DND-41 (cell line): ENCODE results near the gene FAM131A.

Source experiments
- ATAC-seq: fragments of 200-7000 bp; cut with Tn5 transposase; 3 replicates; pipeline ENCODE4 v1.9.1; 2021; ENCODE audit warnings: low read depth; ENCODE audit not compliant: insufficient read depth
- DNase-seq: peaks from one replicate; pipeline ENCODE4 v3.0.0-alpha.2; 2020
- H2AFZ ChIP-seq: 2 replicates; pipeline ENCODE4 v1.6.0; 2012; ENCODE audit warnings: low read depth, low read length
- H3K27ac ChIP-seq: 2 replicates; pipeline ENCODE4 v1.5.1; 2012; ENCODE audit warnings: low read length, inconsistent platforms
- H3K27me3 ChIP-seq: fragments of 200-600 bp; sonication (generic); 2 replicates; pipeline ENCODE4 v1.6.0; 2012; ENCODE audit warnings: low read length, mild to moderate bottlenecking, inconsistent platforms; ENCODE audit not compliant: insufficient read depth, poor library complexity
- H3K36me3 ChIP-seq: 2 replicates; pipeline ENCODE4 v1.5.1; 2012; ENCODE audit warnings: low read length, inconsistent platforms; ENCODE audit not compliant: insufficient read depth
- H3K4me1 ChIP-seq: 2 replicates; pipeline ENCODE4 v1.5.1; 2012; ENCODE audit warnings: mild to moderate bottlenecking, low read length; ENCODE audit not compliant: insufficient read depth
- H3K4me2 ChIP-seq: 2 replicates; pipeline ENCODE4 v1.6.0; 2012; ENCODE audit warnings: mild to moderate bottlenecking, moderate library complexity, low read length, inconsistent platforms; ENCODE audit not compliant: insufficient read depth
- H3K4me3 ChIP-seq, 2 experiments: fragments of 200-600 bp in 1 of 2; shearing (Covaris generic) in 1 of 2; 2 replicates each; pipeline ENCODE4 v1.5.1; 2012 to 2016; ENCODE audit warnings: inconsistent platforms in 2 of 2, low read length in 2 of 2, mild to moderate bottlenecking in 2 of 2, low read depth in 1 of 2, moderate library complexity in 1 of 2
- H3K79me2 ChIP-seq: 2 replicates; pipeline ENCODE4 v1.6.0; 2012; ENCODE audit warnings: low read length, inconsistent platforms; ENCODE audit not compliant: insufficient read depth
- H3K9ac ChIP-seq: 2 replicates; pipeline ENCODE4 v1.6.0; 2012; ENCODE audit warnings: low read depth, mild to moderate bottlenecking, inconsistent platforms, low read length, moderate library complexity
- H3K9me3 ChIP-seq: 2 replicates; pipeline ENCODE4 v1.5.1; 2012; ENCODE audit warnings: low read length, moderate library complexity, mild to moderate bottlenecking, inconsistent platforms; ENCODE audit not compliant: insufficient read depth, severe bottlenecking
- H4K20me1 ChIP-seq: 2 replicates; pipeline ENCODE4 v1.6.0; 2012; ENCODE audit warnings: low read length; ENCODE audit not compliant: insufficient read depth
- CTCF ChIP-seq: IDR thresholded peaks from 2 replicates; pipeline ENCODE4 v1.5.1; 2012; ENCODE audit warnings: borderline replicate concordance, low read length, moderate library complexity, mild to moderate bottlenecking; ENCODE audit not compliant: poor library complexity, severe bottlenecking; ENCODE audit errors: extremely low read depth
- EZH2 ChIP-seq: IDR thresholded peaks from 3 replicates; pipeline ENCODE4 v1.6.1; 2012; ENCODE audit warnings: borderline replicate concordance, low read depth, mild to moderate bottlenecking, moderate library complexity, low read length, inconsistent platforms; ENCODE audit not compliant: severe bottlenecking

Gene FAM131A

GRCh38 chr3:184314700-184315542 is 22.5 kb upstream of the FAM131A start:
- Histone ChIP-seq H3K9me3 (no peaks in the 10 kb centered on the region), H3K27ac (peak overlapping the region; percentile 89), H3K4me3 (peak overlapping the region; percentile 91 to 98), H3K79me2 (peaks cover 58% of the 10 kb centered on the region), H3K27me3 (no peaks in the 10 kb centered on the region), H2AFZ (peak overlapping the region; percentile 0; the same call in 1 of the 2 replicates), H4K20me1 (peaks cover 48% of the 10 kb centered on the region), H3K36me3 (peaks cover 45% of the 10 kb centered on the region), H3K9ac (peak overlapping the region; percentile 97), H3K4me2 (peak overlapping the region; percentile 76), H3K4me1 (peaks cover 47% of the 10 kb centered on the region)
- ATAC-seq = peak; percentile 69
- TF ChIP-seq EZH2 (no peak), CTCF (no peak)
- DNase-seq = peak; percentile 76

DNA sequence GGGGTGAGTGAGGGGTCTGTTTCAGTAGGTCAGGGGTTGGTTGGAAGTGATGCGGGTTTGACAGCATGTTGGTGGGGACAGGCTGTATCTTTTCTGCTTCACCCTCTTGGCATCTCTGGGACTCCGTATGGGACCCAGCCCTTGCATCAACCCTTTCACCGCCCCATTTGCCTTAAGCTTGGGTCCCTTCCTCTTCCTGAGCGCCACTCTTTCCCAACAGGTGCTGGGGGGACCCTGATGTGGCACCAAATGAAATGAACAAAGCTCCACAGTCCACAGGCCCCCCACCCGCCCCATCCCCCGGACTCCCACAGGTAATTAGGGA is 21.9 kb upstream of the FAM131A start:
- Histone ChIP-seq H3K4me1 (peaks cover 47% of the 10 kb centered on the region), H4K20me1 (peaks cover 54% of the 10 kb centered on the region), H3K27ac (peak overlapping the region; percentile 89), H3K9ac (peak overlapping the region; percentile 97), H2AFZ (0 out of 2 replicates have a peak overlapping the region, but pooled peaks have one; percentile 0), H3K4me3 (peak overlapping the region; percentile 91 to 98; a peak in 3 of 4 replicates), H3K4me2 (peak overlapping the region; percentile 76), H3K27me3 (no peaks in the 10 kb centered on the region), H3K9me3 (no peaks in the 10 kb centered on the region), H3K36me3 (peaks cover 50% of the 10 kb centered on the region), H3K79me2 (peaks cover 64% of the 10 kb centered on the region)
- 0 out of 3 replicates have a peak, but pooled peaks have one; percentile 4 for ATAC-seq
- DNase-seq = no peak
- TF ChIP-seq CTCF (no peak), EZH2 (no peak)

GRCh38 chr3:184315871-184316661 is 21.3 kb upstream of the FAM131A start:
- peaks cover 56% of the 10 kb centered on the region for H3K36me3 ChIP-seq
- no peaks in the 10 kb centered on the region for H3K27me3 ChIP-seq
- H3K4me3 ChIP-seq = peak overlapping the region; percentile 91 to 98; a peak in 3 of 4 replicates
- H3K79me2 ChIP-seq = peaks cover 70% of the 10 kb centered on the region
- peak overlapping the region; percentile 49 for H3K27ac ChIP-seq
- H3K4me2 ChIP-seq = peak overlapping the region; percentile 76
- TF ChIP-seq EZH2 (no peak), CTCF (no peak)
- peaks cover 47% of the 10 kb centered on the region for H3K4me1 ChIP-seq
- no peak overlapping the region for H2AFZ ChIP-seq
- peaks cover 60% of the 10 kb centered on the region for H4K20me1 ChIP-seq
- no peak for DNase-seq
- no peak for ATAC-seq
- H3K9me3 ChIP-seq = no peaks in the 10 kb centered on the region
- H3K9ac ChIP-seq = peak overlapping the region; percentile 97
